Activated CD4-positive, alpha-beta T cell treated with anti-CD3 and anti-CD28 coated beads, Interleukin-2, amount 50 U/mL, for 1 hour (primary cell): ENCODE data around the gene FRG2.
"Not testable (repeated sequence)": the region's sequence is repeated elsewhere in the genome, so short reads cannot be mapped to it uniquely, and the experiment has no call there.

ENCODE experiments used
- DNase-seq: peaks from one replicate; pipeline ENCODE4 v3.0.0-alpha.2; 2020

The FRG2 gene

GRCh38 chr4:190027156-190027555 is at the start of gene FRG2:
TSS of gene FRG2 (minus strand) at chr4:190027256. CDS start at chr4:190027204, 52 bp downstream.
- DNase-seq, result not testable (repeated sequence)

GRCh38 chr4:190068351-190068750 is 41.3 kb upstream of the FRG2 start:
- DNase-seq, result not testable (repeated sequence)

- not testable (repeated sequence) for DNase-seq
Measured at GRCh38 chr4:190064805-190065204, 37.7 kb upstream of the FRG2 start.

GRCh38 chr4:190064342-190064741 is 37.3 kb upstream of the FRG2 start, which contains the start of gene DBET:
TSS of gene DBET (plus strand) at chr4:190064502.
- not testable (repeated sequence) for DNase-seq

GRCh38 chr4:190058997-190059396 is 31.9 kb upstream of the FRG2 start:
- not testable (repeated sequence) for DNase-seq

- not testable (repeated sequence) for DNase-seq
Measured at GRCh38 chr4:190049378-190050239, 22.6 kb upstream of the FRG2 start.

- DNase-seq, result not testable (repeated sequence)
Measured at GRCh38 chr4:190047627-190048026, 20.6 kb upstream of the FRG2 start.

- not testable (repeated sequence) for DNase-seq
Measured at GRCh38 chr4:190040873-190041272, 13.8 kb upstream of the FRG2 start.

GRCh38 chr4:190037704-190038388 is 10.8 kb upstream of the FRG2 start:
- not testable (repeated sequence) for DNase-seq

GRCh38 chr4:190031264-190031663 is 4.2 kb upstream of the FRG2 start:
- not testable (repeated sequence) for DNase-seq

GRCh38 chr4:190022614-190023281 is 4.3 kb downstream of the FRG2 start:
- DNase-seq, result not testable (repeated sequence)

- not testable (repeated sequence) for DNase-seq
Measured at GRCh38 chr4:190021973-190022372, 5.1 kb downstream of the FRG2 start.

GRCh38 chr4:190020790-190021717 is 6.0 kb downstream of the FRG2 start:
- no peak for DNase-seq

GRCh38 chr4:190019859-190020463 is 7.1 kb downstream of the FRG2 start:
- DNase-seq, result not testable (repeated sequence)

- DNase-seq, result no peak
Measured at GRCh38 chr4:190019023-190019858, 7.8 kb downstream of the FRG2 start.

GRCh38 chr4:190018201-190018920 is 8.7 kb downstream of the FRG2 start:
- no peak for DNase-seq

GRCh38 chr4:190017357-190018200 is 9.5 kb downstream of the FRG2 start:
- no peak for DNase-seq

- DNase-seq, result no peak
Measured at GRCh38 chr4:190016369-190017289, 10.4 kb downstream of the FRG2 start.
